T-helper 1 cell treated with Interleukin-12 subunit alpha and Interleukin-12 subunit beta and Interleukin-4 antibody, amounts not matched to agents 30 μg/mL and 1 μg/mL, for 36 hours (primary cell): Measurements from ENCODE around the gene TCF12.

Experiments used
- H3K27ac Mint-ChIP-seq: one replicate; pipeline ENCODE4 v1.8.0; 2021; ENCODE audit warnings: mild to moderate bottlenecking, mixed read lengths
- H3K27me3 Mint-ChIP-seq: one replicate; pipeline ENCODE4 v1.8.0; 2021; ENCODE audit warnings: low read depth, mixed read lengths
- H3K36me3 Mint-ChIP-seq: one replicate; pipeline ENCODE4 v1.8.0; 2021; ENCODE audit warnings: low read depth, mixed read lengths
- H3K4me1 Mint-ChIP-seq: one replicate; pipeline ENCODE4 v1.8.0; 2021; ENCODE audit warnings: low read depth, mixed read lengths
- H3K4me3 Mint-ChIP-seq: one replicate; pipeline ENCODE4 v1.8.0; 2021; ENCODE audit warnings: mild to moderate bottlenecking, moderate library complexity, mixed read lengths
- H3K9me3 Mint-ChIP-seq: one replicate; pipeline ENCODE4 v1.8.0; 2021; ENCODE audit warnings: mixed read lengths

TCF12 gene

DNA sequence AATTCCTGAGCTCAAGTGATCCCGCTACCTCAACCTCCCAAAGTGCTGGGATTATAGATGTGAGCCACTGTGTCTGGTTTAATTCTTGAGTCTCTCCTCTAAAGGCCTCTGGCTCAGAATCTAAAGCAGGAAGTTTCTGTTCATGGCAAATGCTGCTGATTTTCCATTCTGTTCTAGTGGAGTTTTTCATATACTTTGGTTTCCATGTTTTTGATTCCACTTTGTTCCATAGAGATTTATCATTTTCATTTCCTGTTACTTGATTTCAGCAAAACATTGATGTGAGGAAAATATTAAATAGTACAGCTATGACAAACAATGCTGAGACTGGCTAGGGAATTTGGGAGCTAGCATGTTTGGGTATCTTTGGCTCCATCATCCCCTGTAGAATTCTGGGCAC, 205.6 kb downstream of the TCF12 start:
- H3K27ac Mint-ChIP-seq = no peak overlapping the region
- H3K27me3 Mint-ChIP-seq = no peaks in the 10 kb centered on the region
- peaks cover 17% of the 10 kb centered on the region for H3K36me3 Mint-ChIP-seq
- peaks cover 24% of the 10 kb centered on the region for H3K4me1 Mint-ChIP-seq
- H3K9me3 Mint-ChIP-seq = no peaks in the 10 kb centered on the region
- no peak overlapping the region for H3K4me3 Mint-ChIP-seq

DNA sequence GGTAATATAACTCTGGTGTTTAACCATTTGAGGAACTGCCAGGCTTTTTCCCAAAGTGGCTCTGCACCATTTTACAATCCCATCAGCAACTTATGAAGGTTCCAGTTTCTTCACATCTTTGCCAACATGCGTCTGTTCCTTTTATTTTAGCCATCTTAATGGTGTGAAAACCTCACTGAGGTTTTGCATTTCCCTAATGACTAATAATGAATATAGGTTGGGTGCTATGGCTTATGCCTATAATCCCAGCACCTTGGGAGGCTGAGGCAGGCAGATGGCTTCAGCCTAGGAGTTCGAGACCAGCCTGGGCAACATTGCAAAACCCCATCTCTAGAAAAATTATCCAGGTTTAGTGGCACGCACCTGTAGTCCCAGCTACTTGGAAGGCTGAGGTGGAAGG, 210.6 kb downstream of the TCF12 start:
- Mint-ChIP-seq H3K36me3 (peaks cover 12% of the 10 kb centered on the region), H3K4me1 (peaks cover 27% of the 10 kb centered on the region), H3K9me3 (no peaks in the 10 kb centered on the region), H3K4me3 (no peak overlapping the region), H3K27me3 (no peaks in the 10 kb centered on the region), H3K27ac (no peak overlapping the region)

DNA sequence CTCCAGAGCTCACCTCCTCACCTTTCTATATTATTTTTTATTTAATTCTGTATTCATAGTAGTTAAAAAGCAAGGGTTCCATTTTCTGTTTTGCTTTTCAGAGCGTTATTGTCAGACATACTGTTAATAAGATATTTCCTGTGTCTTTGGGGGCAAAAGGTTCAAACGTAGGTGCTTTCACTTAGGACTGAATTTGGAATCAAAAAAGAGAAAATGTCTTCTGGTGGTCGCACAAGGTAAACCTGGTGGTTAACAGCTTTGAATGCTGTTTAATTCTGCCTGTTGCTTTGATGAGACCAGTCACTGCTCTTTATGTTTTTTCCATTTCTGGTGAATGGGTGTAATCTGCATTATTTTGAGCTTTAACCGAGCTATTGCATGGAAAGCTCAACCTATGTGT, 212.5 kb downstream of the TCF12 start:
- H3K4me1 Mint-ChIP-seq = peaks cover 38% of the 10 kb centered on the region
- H3K4me3 Mint-ChIP-seq = no peak overlapping the region
- peaks cover 6% of the 10 kb centered on the region for H3K36me3 Mint-ChIP-seq
- H3K27ac Mint-ChIP-seq = no peak overlapping the region
- no peaks in the 10 kb centered on the region for H3K9me3 Mint-ChIP-seq
- H3K27me3 Mint-ChIP-seq = no peaks in the 10 kb centered on the region

DNA sequence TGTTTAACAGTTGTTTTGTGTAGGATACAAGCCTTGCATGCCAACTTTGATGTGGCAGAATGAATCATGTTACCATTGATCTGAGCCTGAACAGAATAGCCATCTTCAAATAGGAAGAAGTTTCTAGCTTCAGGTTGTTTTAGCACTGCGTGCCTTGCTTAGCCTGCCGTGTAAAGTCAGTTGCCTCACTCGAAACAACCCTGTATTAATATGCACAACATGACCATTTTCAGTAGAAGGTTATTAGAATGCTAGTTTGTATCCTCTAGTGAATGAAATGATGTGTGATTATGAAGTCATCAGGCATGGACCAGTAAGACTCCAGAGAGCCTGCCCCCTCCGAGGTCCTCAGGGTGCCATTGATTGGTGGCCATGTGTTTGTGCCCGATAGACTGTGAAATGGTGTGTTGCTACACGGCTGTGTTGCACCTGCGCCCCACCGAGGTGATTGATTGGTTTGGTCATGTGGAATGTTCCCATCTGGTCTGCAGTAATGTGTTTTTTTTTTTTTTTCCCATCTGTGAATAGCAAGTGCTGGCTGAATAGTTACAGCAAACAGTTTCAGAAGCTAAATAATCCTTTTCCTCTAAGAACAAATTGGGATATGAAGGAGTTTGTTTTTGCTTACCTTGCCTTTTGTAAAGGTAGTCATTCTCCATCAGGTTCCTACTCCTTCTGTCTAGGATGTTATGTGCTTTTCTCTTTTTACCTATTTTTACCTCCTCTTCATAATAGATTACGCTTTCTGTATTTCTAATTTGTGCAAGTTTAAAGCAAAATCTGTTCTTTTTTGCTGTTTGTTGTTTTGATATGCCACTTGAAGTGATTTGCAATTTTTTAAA, 214.9 kb downstream of the TCF12 start:
- no peak overlapping the region for H3K4me3 Mint-ChIP-seq
- H3K36me3 Mint-ChIP-seq = peaks cover 3% of the 10 kb centered on the region
- H3K9me3 Mint-ChIP-seq = no peaks in the 10 kb centered on the region
- peaks cover 42% of the 10 kb centered on the region for H3K4me1 Mint-ChIP-seq
- H3K27ac Mint-ChIP-seq = peak overlapping the region; percentile 10
- no peaks in the 10 kb centered on the region for H3K27me3 Mint-ChIP-seq

DNA sequence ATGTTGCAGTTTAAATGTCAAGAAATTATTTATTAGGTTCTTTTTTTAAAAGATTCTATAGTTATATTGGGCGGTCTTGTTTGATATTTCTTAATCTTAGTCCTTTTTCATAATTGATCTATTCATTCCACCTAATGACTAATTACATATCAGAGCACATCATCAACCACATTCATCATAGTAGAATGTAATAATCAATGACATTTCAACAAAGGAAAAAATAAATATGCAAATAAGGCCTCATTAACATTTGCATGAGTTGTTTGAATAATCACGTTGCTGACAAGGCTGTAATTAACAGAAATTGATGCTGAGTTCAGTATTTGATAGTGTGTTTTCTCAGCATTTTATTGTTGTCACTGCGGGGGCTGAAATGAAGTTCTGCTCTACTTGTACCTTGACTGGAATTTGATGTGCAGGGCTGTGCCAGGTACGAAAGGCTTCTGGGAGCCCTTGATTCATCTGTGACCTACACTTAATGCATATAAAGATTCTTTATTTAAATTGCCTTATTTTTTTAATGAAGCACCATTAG, 215.7 kb downstream of the TCF12 start:
- Mint-ChIP-seq H3K27ac (no peak overlapping the region), H3K27me3 (no peaks in the 10 kb centered on the region), H3K9me3 (no peaks in the 10 kb centered on the region), H3K4me3 (no peak overlapping the region), H3K4me1 (peaks cover 39% of the 10 kb centered on the region), H3K36me3 (peaks cover 3% of the 10 kb centered on the region)

DNA sequence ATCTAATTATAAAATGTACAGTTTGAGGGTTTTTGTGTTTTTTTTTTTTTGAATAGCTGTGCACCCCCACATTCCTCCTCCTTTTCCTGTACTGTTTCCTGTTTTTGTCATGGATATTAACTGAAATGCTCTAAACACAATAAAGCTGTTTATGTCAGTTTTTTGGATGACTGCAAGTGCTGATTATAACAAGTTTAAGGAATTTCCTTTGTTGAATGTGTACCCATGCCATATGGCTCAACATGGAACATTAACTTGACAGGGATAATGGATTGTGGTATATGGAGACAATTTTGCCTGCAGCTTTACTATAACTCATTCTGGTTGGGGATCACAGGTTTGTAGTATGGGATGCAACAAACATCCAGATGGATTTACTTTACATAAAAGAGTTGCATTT, 216.4 kb downstream of the TCF12 start:
- H3K36me3 Mint-ChIP-seq = peaks cover 3% of the 10 kb centered on the region
- H3K4me1 Mint-ChIP-seq = peaks cover 39% of the 10 kb centered on the region
- no peaks in the 10 kb centered on the region for H3K27me3 Mint-ChIP-seq
- H3K4me3 Mint-ChIP-seq = no peak overlapping the region
- no peak overlapping the region for H3K27ac Mint-ChIP-seq
- H3K9me3 Mint-ChIP-seq = no peaks in the 10 kb centered on the region

DNA sequence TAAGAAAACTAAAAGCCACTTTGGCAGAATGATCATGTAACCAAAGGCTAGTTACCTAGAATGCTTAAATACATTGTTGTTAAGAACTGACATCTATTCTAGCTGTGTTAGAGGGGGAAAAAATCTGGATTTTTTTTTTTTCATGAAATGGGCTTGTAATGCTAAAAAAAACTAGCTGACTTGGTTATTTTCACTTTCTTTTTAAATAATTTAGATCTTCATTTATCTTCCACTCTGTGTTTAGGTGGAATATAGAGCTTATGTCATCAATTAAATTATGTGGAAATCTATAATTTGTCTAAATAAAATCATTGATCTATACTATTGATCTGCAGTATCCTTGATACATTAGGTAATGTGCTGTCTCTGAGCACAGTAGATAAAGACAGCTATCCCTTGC, 217.4 kb downstream of the TCF12 start:
- H3K27ac Mint-ChIP-seq = peak overlapping the region; percentile 31
- H3K4me1 Mint-ChIP-seq = peaks cover 34% of the 10 kb centered on the region
- H3K36me3 Mint-ChIP-seq = no peaks in the 10 kb centered on the region
- H3K9me3 Mint-ChIP-seq = no peaks in the 10 kb centered on the region
- peak overlapping the region; percentile 54 for H3K4me3 Mint-ChIP-seq
- no peaks in the 10 kb centered on the region for H3K27me3 Mint-ChIP-seq

DNA sequence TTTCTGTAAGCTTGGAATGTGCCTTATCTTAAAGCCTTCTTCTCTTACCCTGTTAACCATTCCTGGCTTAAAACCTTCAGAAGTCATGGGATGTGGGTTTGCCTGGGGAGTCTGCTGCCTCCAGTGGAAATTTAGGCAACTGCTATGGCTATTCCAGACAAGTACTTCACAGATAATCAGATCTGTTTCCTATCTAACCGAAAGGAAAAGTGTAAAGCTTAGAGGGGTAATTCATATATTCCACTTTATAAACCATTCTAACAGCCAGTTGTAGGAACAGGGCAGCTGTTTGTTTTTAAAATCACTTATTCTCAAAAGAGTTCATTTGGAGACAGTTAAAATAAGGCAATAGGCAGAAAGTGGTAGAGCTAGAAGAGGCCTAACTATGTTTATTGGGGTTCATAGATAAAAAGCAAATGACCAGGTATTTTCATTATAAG, 219.9 kb downstream of the TCF12 start:
- Mint-ChIP-seq H3K36me3 (no peaks in the 10 kb centered on the region), H3K9me3 (no peaks in the 10 kb centered on the region)

DNA sequence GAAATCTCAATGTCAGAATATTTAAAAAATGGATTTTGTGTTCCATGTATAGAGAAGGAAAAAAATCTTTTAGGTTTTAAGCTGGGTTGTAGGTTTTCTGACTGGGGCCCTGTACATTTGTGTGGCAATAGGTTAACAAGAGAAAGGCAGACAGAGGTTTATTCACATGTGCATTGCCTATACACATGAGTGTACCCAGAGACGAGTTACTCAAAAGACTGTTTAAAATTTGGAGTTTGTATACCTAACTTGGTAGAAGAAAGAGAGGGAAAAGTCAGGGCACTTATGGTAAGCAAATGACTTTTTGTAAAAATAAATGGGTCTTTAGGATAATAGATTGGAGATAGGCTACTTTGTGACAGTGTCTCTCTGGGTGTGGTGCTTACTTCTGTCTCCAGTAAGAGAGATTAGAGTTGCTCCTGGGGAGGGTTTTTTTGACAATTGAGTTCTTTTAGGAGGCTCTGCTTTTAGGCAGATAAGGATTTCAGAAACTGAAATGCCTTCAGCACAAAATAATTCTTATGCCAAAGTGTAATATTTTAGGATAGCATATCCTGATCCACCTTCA, 225.2 kb downstream of the TCF12 start:
- H3K27ac Mint-ChIP-seq = no peak overlapping the region
- no peaks in the 10 kb centered on the region for H3K9me3 Mint-ChIP-seq
- no peaks in the 10 kb centered on the region for H3K27me3 Mint-ChIP-seq
- H3K4me3 Mint-ChIP-seq = no peak overlapping the region
- no peaks in the 10 kb centered on the region for H3K36me3 Mint-ChIP-seq
- peaks cover 18% of the 10 kb centered on the region for H3K4me1 Mint-ChIP-seq

More for the DNA sequence above, 219.9 kb downstream of the TCF12 start:
- H3K27me3 Mint-ChIP-seq = no peaks in the 10 kb centered on the region
- no peak overlapping the region for H3K4me3 Mint-ChIP-seq
- no peak overlapping the region for H3K27ac Mint-ChIP-seq
- peaks cover 24% of the 10 kb centered on the region for H3K4me1 Mint-ChIP-seq

DNA sequence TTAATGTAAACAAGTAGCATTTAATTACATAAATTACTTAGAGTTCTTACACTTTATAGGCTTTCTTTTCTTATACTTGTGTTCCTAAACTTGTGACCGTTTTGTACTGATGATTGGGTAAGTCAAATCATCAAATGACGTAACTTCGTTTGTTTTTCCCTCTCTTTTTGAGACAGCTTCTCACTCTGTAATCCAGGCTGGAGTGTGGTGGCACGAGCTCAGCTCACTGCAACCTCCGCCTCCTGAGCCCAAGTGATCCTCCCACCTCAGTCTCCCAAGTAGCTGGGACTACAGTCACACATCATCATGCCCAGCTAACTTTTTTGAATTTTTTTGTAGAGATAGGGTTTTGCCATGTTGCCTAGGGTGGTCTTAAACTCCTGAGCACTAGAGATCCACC, 226.0 kb downstream of the TCF12 start:
- H3K27ac Mint-ChIP-seq = no peak overlapping the region
- H3K4me3 Mint-ChIP-seq = no peak overlapping the region
- H3K4me1 Mint-ChIP-seq = peaks cover 16% of the 10 kb centered on the region

DNA sequence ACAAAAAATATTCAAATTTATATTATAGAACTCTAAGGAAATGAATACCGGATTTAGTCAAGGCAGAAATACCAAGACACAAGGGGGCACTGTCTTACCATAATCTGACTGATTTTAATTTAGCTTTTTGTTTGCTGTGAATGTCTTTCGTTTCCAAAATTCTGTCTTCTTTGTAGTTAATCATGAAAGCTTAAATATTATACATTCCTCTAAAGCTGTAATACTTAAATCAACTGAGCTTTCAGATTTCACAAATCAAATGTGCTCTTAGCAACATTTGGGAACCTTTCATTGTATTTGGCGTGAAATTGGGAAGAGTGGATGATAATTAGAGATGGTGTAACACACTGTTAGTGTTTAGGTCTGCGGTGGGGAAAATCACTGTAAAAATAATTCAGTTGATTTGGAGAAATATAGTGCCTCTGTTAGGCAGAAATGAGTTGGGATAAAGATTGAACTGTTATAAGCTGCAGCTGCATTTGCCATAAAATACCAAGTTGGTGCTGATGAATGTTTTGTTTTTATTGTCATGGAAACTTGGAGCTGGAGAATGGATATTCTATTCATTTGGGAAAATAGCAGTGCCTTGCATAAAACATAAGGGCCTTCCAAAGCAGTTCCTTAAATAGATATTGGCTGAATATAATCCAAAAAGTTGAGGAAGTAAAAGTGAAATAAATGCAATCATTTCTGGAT, 228.2 kb downstream of the TCF12 start:
- Mint-ChIP-seq H3K4me3 (no peak overlapping the region), H3K36me3 (peaks cover 17% of the 10 kb centered on the region), H3K9me3 (peaks cover 14% of the 10 kb centered on the region), H3K4me1 (peaks cover 18% of the 10 kb centered on the region), H3K27me3 (no peaks in the 10 kb centered on the region), H3K27ac (no peak overlapping the region)

More for the DNA sequence above, 226.0 kb downstream of the TCF12 start:
- no peaks in the 10 kb centered on the region for H3K27me3 Mint-ChIP-seq
- peaks cover 2% of the 10 kb centered on the region for H3K36me3 Mint-ChIP-seq
- no peaks in the 10 kb centered on the region for H3K9me3 Mint-ChIP-seq

DNA sequence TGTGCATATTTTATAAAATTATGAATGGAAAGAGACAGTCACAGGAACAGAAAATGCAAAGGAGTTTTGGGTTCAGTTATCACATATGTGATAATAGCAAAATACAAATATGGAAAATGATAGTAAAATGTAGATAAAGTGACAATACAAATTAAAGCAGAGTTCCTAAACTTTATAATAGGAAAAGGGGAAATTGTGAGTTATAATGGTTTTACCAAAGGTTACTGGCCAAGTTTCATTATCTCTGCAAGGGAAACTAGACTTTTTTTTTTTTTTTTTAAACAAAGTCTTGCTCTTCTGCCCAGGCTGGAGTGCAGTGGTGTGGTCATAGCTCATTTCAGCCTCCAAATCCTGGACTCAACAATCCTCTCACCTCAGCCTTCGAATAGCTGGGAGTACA, 229.2 kb downstream of the TCF12 start:
- Mint-ChIP-seq H3K9me3 (peaks cover 22% of the 10 kb centered on the region), H3K27me3 (no peaks in the 10 kb centered on the region), H3K27ac (no peak overlapping the region), H3K4me1 (peaks cover 24% of the 10 kb centered on the region), H3K36me3 (peaks cover 24% of the 10 kb centered on the region), H3K4me3 (no peak overlapping the region)

DNA sequence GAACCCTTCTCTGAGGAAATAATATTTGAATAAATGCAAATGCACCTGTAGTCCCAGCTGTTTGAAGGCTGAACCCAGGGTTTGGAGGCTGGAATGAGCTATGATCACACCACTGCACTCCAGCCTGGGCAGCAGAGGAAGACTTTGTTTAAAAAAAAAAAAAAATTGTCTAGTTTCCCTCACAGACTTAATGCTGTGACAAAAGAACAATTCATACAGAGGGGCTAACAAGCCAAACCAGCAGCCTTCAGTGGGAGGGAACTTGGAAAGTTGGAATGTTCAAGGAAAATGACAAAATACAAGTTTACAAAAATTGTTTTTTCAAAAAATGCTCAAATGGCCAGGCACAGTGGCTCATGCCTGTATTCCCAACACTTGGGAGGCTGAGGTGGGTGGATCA, 229.8 kb downstream of the TCF12 start:
- H3K4me1 Mint-ChIP-seq = peaks cover 29% of the 10 kb centered on the region
- H3K36me3 Mint-ChIP-seq = peaks cover 30% of the 10 kb centered on the region
- H3K9me3 Mint-ChIP-seq = peaks cover 28% of the 10 kb centered on the region
- H3K27ac Mint-ChIP-seq = no peak overlapping the region
- no peaks in the 10 kb centered on the region for H3K27me3 Mint-ChIP-seq
- H3K4me3 Mint-ChIP-seq = no peak overlapping the region

DNA sequence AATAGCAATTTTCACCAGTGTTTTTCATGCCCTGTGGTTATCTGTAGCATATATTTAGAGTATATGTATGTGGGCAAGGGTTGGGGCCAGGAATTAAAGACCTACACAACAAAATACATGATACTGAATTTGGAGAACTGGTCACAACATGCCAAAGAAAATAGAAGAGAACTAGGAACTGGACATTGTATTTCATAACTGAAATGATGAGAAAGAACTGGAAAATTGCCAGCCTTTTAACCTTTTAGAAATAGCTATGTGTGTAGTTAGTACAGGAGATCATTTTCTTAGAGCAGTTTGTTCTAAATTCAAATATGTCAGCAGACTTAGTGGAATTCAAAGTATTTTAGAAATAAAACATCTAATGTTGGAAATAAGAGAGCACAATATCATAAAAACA, 230.8 kb downstream of the TCF12 start:
- H3K9me3 Mint-ChIP-seq = peaks cover 36% of the 10 kb centered on the region
- H3K27ac Mint-ChIP-seq = no peak overlapping the region
- no peak overlapping the region for H3K4me3 Mint-ChIP-seq
- H3K36me3 Mint-ChIP-seq = peaks cover 36% of the 10 kb centered on the region
- no peaks in the 10 kb centered on the region for H3K27me3 Mint-ChIP-seq
- H3K4me1 Mint-ChIP-seq = peaks cover 31% of the 10 kb centered on the region
